Osteocyte (in vitro differentiated cells): ENCODE data around the gene GPR158. TPM values are rescaled to one million over a fixed set of nuclear protein-coding genes. Genes with fewer than 3 reads are reported as not detected.

Source experiments
- DNase-seq: peaks from one replicate; pipeline ENCODE4 v3.0.0; 2021; ENCODE audit warnings: mixed read lengths; ENCODE audit not compliant: unreplicated experiment; ENCODE audit errors: extremely low spot score
- H3K27ac Mint-ChIP-seq: one replicate; pipeline ENCODE4 v1.8.0; 2021; ENCODE audit warnings: mild to moderate bottlenecking, mixed read lengths; ENCODE audit not compliant: unreplicated experiment
- H3K27me3 Mint-ChIP-seq: one replicate; pipeline ENCODE4 v1.8.0; 2021; ENCODE audit warnings: mixed read lengths; ENCODE audit not compliant: unreplicated experiment
- H3K36me3 Mint-ChIP-seq: one replicate; pipeline ENCODE4 v1.8.0; 2021; ENCODE audit warnings: mixed read lengths; ENCODE audit not compliant: unreplicated experiment
- H3K4me1 Mint-ChIP-seq: one replicate; pipeline ENCODE4 v1.8.0; 2021; ENCODE audit warnings: mixed read lengths; ENCODE audit not compliant: unreplicated experiment
- H3K4me3 Mint-ChIP-seq: one replicate; pipeline ENCODE4 v1.8.0; 2021; ENCODE audit warnings: mild to moderate bottlenecking, moderate library complexity, mixed read lengths; ENCODE audit not compliant: unreplicated experiment
- H3K9me3 Mint-ChIP-seq: one replicate; pipeline ENCODE4 v1.8.0; 2021; ENCODE audit warnings: mixed read lengths; ENCODE audit not compliant: unreplicated experiment
- CTCF ChIP-seq: fragments of 200-600 bp; sonication (generic); IDR thresholded peaks from 2 replicates; pipeline ENCODE4 v1.5.0; 2021; ENCODE audit warnings: antibody characterized with exemption, mild to moderate bottlenecking, moderate library complexity
- total RNA-seq: library from RNA; stranded (reverse); gene quantifications from 2 replicates; pipeline ENCODE4 v1.2.1, GENCODE V29; 2021

Gene GPR158
- total RNA-seq, 1 donor from 2014 or later, result 0.19 TPM

DNA sequence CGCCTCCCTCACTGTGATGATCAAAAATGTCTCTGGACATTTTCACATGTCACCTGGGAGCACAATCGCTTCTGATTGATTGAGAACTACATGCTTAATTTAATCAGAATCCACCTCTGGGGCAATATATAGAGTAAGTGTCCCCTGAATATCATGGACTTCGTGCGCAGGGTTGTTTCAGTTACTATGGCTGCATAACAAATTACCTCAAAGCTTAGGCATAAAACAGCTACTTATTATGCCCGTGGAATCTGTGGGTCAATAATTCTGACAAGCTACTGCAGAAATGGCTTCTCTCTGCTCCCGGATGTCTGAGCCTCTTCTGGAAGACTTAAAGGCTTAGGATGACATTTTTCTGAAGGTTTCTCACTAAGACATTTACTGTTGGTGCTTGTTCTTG, 334.4 kb downstream of the GPR158 start:
- no peaks in the 10 kb centered on the region for H3K36me3 Mint-ChIP-seq
- DNase-seq, result no peak
- peaks cover 13% of the 10 kb centered on the region for H3K9me3 Mint-ChIP-seq
- H3K4me3 Mint-ChIP-seq, result no peak overlapping the region
- no peak overlapping the region for H3K27ac Mint-ChIP-seq
- no peak for TF ChIP-seq CTCF
- H3K27me3 Mint-ChIP-seq, result no peaks in the 10 kb centered on the region
- H3K4me1 Mint-ChIP-seq, result no peaks in the 10 kb centered on the region

- DNase-seq, result no peak
- H3K27me3 Mint-ChIP-seq, result no peaks in the 10 kb centered on the region
- no peak overlapping the region for H3K4me3 Mint-ChIP-seq
- no peak overlapping the region for H3K27ac Mint-ChIP-seq
- no peak for TF ChIP-seq CTCF
- H3K4me1 Mint-ChIP-seq, result no peaks in the 10 kb centered on the region
- H3K9me3 Mint-ChIP-seq, result peaks cover 7% of the 10 kb centered on the region
- H3K36me3 Mint-ChIP-seq, result peaks cover 2% of the 10 kb centered on the region
Observed at GRCh38 chr10:25522294-25522693, 347.5 kb downstream of the GPR158 start.

DNA sequence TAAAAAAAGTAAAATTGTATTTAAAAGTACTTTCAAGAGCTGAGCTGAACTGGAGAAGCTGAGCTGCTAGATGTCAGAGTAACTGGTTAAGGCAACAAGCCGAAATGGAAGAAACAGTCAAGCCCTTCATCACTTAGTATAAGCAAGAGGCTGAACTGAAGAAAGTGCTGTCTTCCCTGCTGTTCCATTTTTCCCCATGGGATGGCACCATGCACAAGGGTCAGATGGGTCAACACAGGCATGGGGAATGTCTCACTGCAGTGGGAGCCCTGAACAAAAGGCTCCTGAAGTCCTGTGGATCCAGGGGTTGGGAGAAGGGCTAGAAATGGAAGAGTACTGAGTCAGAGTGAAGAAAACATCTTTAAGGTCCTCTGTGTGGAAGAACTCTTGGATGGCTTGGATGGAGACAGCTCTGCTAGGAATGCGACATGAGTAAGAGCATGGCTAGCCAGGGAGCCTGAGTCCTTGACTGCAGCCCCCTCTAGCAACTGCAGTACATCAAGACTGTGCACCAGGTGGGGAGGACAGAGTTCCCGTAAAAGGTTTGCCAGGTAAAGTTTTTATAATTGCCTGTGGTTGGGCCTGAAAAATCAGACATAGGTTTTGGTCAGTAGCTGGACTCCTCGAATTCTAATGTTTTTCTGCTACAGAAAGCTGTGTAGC, 348.3 kb downstream of the GPR158 start:
- H3K36me3 Mint-ChIP-seq, result peaks cover 2% of the 10 kb centered on the region
- no peak overlapping the region for H3K27ac Mint-ChIP-seq
- no peak overlapping the region for H3K4me3 Mint-ChIP-seq
- DNase-seq, result no peak
- no peaks in the 10 kb centered on the region for H3K4me1 Mint-ChIP-seq
- TF ChIP-seq CTCF, result no peak
- no peaks in the 10 kb centered on the region for H3K27me3 Mint-ChIP-seq
- H3K9me3 Mint-ChIP-seq, result peaks cover 7% of the 10 kb centered on the region

DNA sequence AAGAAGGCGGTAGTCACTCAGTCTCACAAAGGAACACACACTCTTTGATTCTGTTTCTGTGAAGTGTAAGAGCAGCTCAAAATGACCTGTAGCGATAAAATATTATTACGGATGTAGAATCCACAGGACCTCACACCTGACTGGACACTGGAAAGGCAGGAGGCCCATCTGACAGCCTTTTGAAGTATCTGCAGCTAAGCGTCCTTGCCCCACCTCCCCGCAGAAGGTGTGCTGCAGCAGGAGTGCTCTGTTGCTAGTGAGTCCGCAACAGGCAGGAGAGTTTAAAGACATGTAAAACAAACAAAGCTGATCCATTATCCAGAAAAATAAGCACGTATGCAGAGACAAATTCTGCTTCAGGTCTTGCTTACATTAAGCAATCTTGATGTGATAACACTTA, 355.5 kb downstream of the GPR158 start:
- Mint-ChIP-seq H3K4me1 (no peaks in the 10 kb centered on the region), H3K9me3 (no peaks in the 10 kb centered on the region), H3K27me3 (no peaks in the 10 kb centered on the region), H3K4me3 (no peak overlapping the region), H3K27ac (no peak overlapping the region), H3K36me3 (no peaks in the 10 kb centered on the region)
- TF ChIP-seq CTCF, result no peak
- DNase-seq, result no peak

DNA sequence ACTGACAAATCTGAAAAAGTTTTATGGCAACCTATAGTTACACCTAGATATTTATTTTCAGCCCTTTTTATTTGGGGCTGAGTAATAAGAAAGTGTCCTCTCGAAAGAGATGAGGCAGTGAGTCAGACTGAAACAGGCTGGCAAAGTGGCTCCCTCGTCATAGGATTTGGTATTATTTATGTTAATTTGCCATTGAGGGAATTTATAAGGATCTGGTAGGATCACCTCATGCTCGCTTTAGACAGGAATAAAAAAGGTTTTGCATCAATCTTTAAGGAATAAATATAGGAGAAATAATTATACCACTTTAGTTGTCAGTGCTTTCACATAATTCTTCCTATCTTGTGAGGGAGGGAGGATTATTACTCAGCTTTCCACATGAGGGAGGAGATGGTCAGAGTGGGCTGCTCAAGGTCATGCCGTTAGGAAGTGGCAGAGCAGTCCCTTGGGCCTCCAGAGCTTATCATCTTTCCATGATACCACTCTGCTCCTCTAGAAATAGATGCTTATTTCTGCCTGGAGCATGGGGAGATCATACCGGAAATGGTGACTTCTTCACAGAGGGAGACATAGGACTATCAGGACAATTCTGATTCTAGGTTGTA, 356.8 kb downstream of the GPR158 start:
- no peak for TF ChIP-seq CTCF
- DNase-seq, result no peak
- Mint-ChIP-seq H3K27me3 (no peaks in the 10 kb centered on the region), H3K36me3 (no peaks in the 10 kb centered on the region), H3K9me3 (no peaks in the 10 kb centered on the region), H3K27ac (no peak overlapping the region), H3K4me3 (no peak overlapping the region), H3K4me1 (no peaks in the 10 kb centered on the region)
